Smooth muscle cell (in vitro differentiated cells): ENCODE data around the gene CD207. TPM values are rescaled to one million over a fixed set of nuclear protein-coding genes. Genes with fewer than 3 reads are reported as not detected.
"Not testable (repeated sequence)": the region's sequence is repeated elsewhere in the genome, so short reads cannot be mapped to it uniquely, and the experiment has no call there.

Experiments used
- DNase-seq: peaks from one replicate; lab custom pipeline; 2025; ENCODE audit not compliant: unreplicated experiment; lab: John Stamatoyannopoulos, UW
- H2AFZ ChIP-seq: fragments of 200-600 bp; sonication (generic); 2 replicates; pipeline ENCODE4 v1.6.0; 2016; ENCODE audit warnings: antibody characterized with exemption, low read depth, mild to moderate bottlenecking
- H3F3A ChIP-seq: fragments of 200-600 bp; sonication (generic); 2 replicates; pipeline ENCODE4 v1.6.0; 2017; ENCODE audit warnings: antibody characterized with exemption, low read depth
- H3K27ac ChIP-seq: fragments of 200-600 bp; sonication (generic); 2 replicates; pipeline ENCODE4 v1.5.1; 2016; ENCODE audit warnings: low read depth, mild to moderate bottlenecking
- H3K27me3 ChIP-seq: fragments of 200-600 bp; sonication (generic); 2 replicates; pipeline ENCODE4 v1.6.1; 2016; ENCODE audit warnings: low read depth, mild to moderate bottlenecking
- H3K36me3 ChIP-seq: fragments of 200-600 bp; sonication (generic); 2 replicates; pipeline ENCODE4 v1.5.1; 2016; ENCODE audit warnings: low read depth
- H3K4me1 ChIP-seq: fragments of 200-600 bp; sonication (generic); 2 replicates; pipeline ENCODE4 v1.5.1; 2016; ENCODE audit warnings: low read depth
- H3K4me2 ChIP-seq: fragments of 200-600 bp; sonication (generic); 2 replicates; pipeline ENCODE4 v1.6.0; 2016; ENCODE audit warnings: mild to moderate bottlenecking
- H3K4me3 ChIP-seq: fragments of 200-600 bp; sonication (generic); 2 replicates; pipeline ENCODE4 v1.5.1; 2016; ENCODE audit warnings: mild to moderate bottlenecking
- H3K79me2 ChIP-seq: fragments of 200-600 bp; sonication (generic); 2 replicates; pipeline ENCODE4 v1.6.0; 2016; ENCODE audit warnings: low read depth, mild to moderate bottlenecking
- H3K9ac ChIP-seq: fragments of 200-600 bp; sonication (generic); 2 replicates; pipeline ENCODE4 v1.6.0; 2016; ENCODE audit warnings: low read depth
- H3K9me3 ChIP-seq: fragments of 200-600 bp; sonication (generic); replicated peaks from 2 replicates; pipeline ENCODE4 v1.5.1; 2016; ENCODE audit warnings: low read depth
- H4K20me1 ChIP-seq: fragments of 200-600 bp; sonication (generic); 2 replicates; pipeline ENCODE4 v1.6.0; 2016; ENCODE audit warnings: low read depth
- CTCF ChIP-seq: fragments of 200-600 bp; sonication (generic); IDR thresholded peaks from 2 replicates; pipeline ENCODE4 v1.5.1; 2017; ENCODE audit warnings: borderline replicate concordance, mild to moderate bottlenecking, antibody characterized with exemption; ENCODE audit not compliant: insufficient read depth, poor library complexity, severe bottlenecking
- WGBS: methylation state at CpG from one replicate; pipeline ENCODE4 v1.1.7; 2016; ENCODE audit warnings: low lambda C conversion rate; 5-methylcytosine and 5-hydroxymethylcytosine counted together
- polyA plus RNA-seq: library from polyadenylated mRNA; unstranded; fragments of >200 nt; fragmentation: Nextera tagmentation; extraction: Ambion mirVana; gene quantifications from 2 replicates; pipeline ENCODE4 v1.2.1, GENCODE V29; 2016
- total RNA-seq: library from RNA; depleted of rRNA; stranded (reverse); fragments of >200 nt; gene quantifications from 2 replicates; pipeline ENCODE4 v1.2.3, GENCODE V29; 2014

Gene CD207
- total and polyA plus RNA-seq, 2 experiments from 2014 or later = not detected

- H2AFZ ChIP-seq = no peak overlapping the region
- H3K4me3 ChIP-seq = no peak overlapping the region
- no peak for TF ChIP-seq CTCF
- no peak overlapping the region for H3K4me2 ChIP-seq
- WGBS = 80% methylated on average over 10 of the region's 10 CpGs
- H4K20me1 ChIP-seq = no peaks in the 10 kb centered on the region
- no peak for DNase-seq
- no peaks in the 10 kb centered on the region for H3K36me3 ChIP-seq
- H3K9me3 ChIP-seq = no peaks in the 10 kb centered on the region
- no peaks in the 10 kb centered on the region for H3F3A ChIP-seq
- H3K4me1 ChIP-seq = no peaks in the 10 kb centered on the region
- H3K27ac ChIP-seq = no peak overlapping the region
- H3K79me2 ChIP-seq = no peaks in the 10 kb centered on the region
- H3K27me3 ChIP-seq = peaks cover 37% of the 10 kb centered on the region
- H3K9ac ChIP-seq = no peak overlapping the region
These were observed 33.9 kb downstream of the CD207 start for GRCh38 chr2:70801607-70802263.

- no peaks in the 10 kb centered on the region for H3K9me3 ChIP-seq
- no peaks in the 10 kb centered on the region for H3K79me2 ChIP-seq
- H3K36me3 ChIP-seq = no peaks in the 10 kb centered on the region
- peaks cover 36% of the 10 kb centered on the region for H3K27me3 ChIP-seq
- no peak overlapping the region for H3K4me3 ChIP-seq
- no peaks in the 10 kb centered on the region for H4K20me1 ChIP-seq
- H3F3A ChIP-seq = no peaks in the 10 kb centered on the region
- no peak overlapping the region for H3K9ac ChIP-seq
- H2AFZ ChIP-seq = no peak overlapping the region
- WGBS = 81% methylated on average over 2 of the region's 2 CpGs
- TF ChIP-seq CTCF = no peak
- no peaks in the 10 kb centered on the region for H3K4me1 ChIP-seq
- no peak overlapping the region for H3K4me2 ChIP-seq
- no peak for DNase-seq
- no peak overlapping the region for H3K27ac ChIP-seq
These were observed 35.9 kb downstream of the CD207 start for GRCh38 chr2:70799706-70800105.

- H2AFZ ChIP-seq, H3F3A ChIP-seq, H3K4me2 ChIP-seq, H3K4me3 ChIP-seq, H3K9ac ChIP-seq, H4K20me1 ChIP-seq, DNase-seq, H3K27ac ChIP-seq, H3K4me1 ChIP-seq, H3K9me3 ChIP-seq, H3K79me2 ChIP-seq, H3K36me3 ChIP-seq: not testable (repeated sequence)
- H3K27me3 ChIP-seq = peaks cover 47% of the 10 kb centered on the region
- WGBS = 90% methylated on average over 3 of the region's 3 CpGs
These were observed 37.6 kb downstream of the CD207 start for GRCh38 chr2:70797996-70798395.

GRCh38 chr2:70797506-70797905 lies 38.1 kb downstream of the CD207 start:
- no peak overlapping the region for H3K27ac ChIP-seq
- H3K4me1 ChIP-seq = no peaks in the 10 kb centered on the region
- no peak for TF ChIP-seq CTCF
- peaks cover 52% of the 10 kb centered on the region for H3K27me3 ChIP-seq
- no peaks in the 10 kb centered on the region for H3K9me3 ChIP-seq
- 57% methylated on average over 2 of the region's 2 CpGs for WGBS
- DNase-seq = no peak
- no peak overlapping the region for H3K4me2 ChIP-seq
- no peak overlapping the region for H3K9ac ChIP-seq
- no peaks in the 10 kb centered on the region for H3K36me3 ChIP-seq
- no peaks in the 10 kb centered on the region for H3F3A ChIP-seq
- H4K20me1 ChIP-seq = no peaks in the 10 kb centered on the region
- H3K4me3 ChIP-seq = no peak overlapping the region
- H2AFZ ChIP-seq = no peak overlapping the region
- no peaks in the 10 kb centered on the region for H3K79me2 ChIP-seq
